ENCODE measurements around the gene PARD3B. TPM values are rescaled to one million over a fixed set of nuclear protein-coding genes. Genes with fewer than 3 reads are reported as not detected.

Gene PARD3B
- total RNA-seq, 1 experiment from 2014 or later, result 2.0 TPM

DNA sequence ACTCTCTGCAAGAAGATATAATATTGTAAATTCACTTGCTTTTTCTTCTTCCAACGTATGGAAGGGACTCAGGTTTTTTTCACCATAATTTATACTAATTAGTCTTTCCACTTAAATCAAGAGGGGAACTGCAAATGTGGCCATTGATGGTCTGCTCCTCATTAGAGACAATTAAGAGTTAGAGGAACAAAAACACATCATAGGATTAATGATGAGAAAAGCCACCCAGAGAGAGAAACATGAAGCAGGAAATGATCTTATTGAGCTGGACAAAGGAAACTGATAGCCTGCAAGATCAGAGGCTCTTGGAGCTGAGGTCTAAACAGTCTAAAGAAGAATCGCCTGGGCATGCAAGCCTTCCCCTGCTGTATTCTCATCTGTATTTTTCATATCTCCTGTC is 985.8 kb downstream of the PARD3B start:
- H3K4me1 ChIP-seq (ENCODE audit: control insufficient read depth in 1 of 2, insufficient read depth in 2 of 2, low read length in 2 of 2), result no peaks in the 10 kb centered on the region
- H4K20me1 ChIP-seq (ENCODE audit: insufficient read depth), result no peaks in the 10 kb centered on the region
- H3K36me3 ChIP-seq (ENCODE audit: control insufficient read depth in 1 of 2, insufficient read depth in 2 of 2, low read length in 2 of 2), result no peaks in the 10 kb centered on the region
- RAD21 ChIA-PET (ENCODE audit: low non-redundant PET in 1 of 2, low total read pairs in 2 of 2, uncharacterized antibody in 2 of 2, unreplicated experiment in 2 of 2), result no interaction called here
- no peaks in the 10 kb centered on the region for H3K9me3 ChIP-seq (ENCODE audit: control insufficient read depth in 1 of 2, insufficient read depth in 1 of 2, low read depth in 1 of 2, low read length in 2 of 2)
- CTCF ChIA-PET, result no interaction called here
- no peaks in the 10 kb centered on the region for H3K79me2 ChIP-seq (ENCODE audit: insufficient read depth, low read length)
- no TSS peak for BruUV-seq (replicated peaks)
- no peak overlapping the region for H3K4me2 ChIP-seq (ENCODE audit: low read length)
- no peak overlapping the region for H3K27ac ChIP-seq (ENCODE audit: low read depth, low read length)
- no peak overlapping the region for H2AFZ ChIP-seq (ENCODE audit: low read depth, low read length, poor library complexity, severe bottlenecking)
- H3K9me2 ChIP-seq (ENCODE audit: insufficient read depth), result no peaks in the 10 kb centered on the region
- no peak overlapping the region for H3K9ac ChIP-seq (ENCODE audit: low read length)
- no peak overlapping the region for H3K4me3 ChIP-seq (replicated peaks in 1 of 2; ENCODE audit: low read depth in 1 of 2, low read length in 2 of 2)
- TF ChIP-seq TCF7L2 (IDR thresholded peaks at IDR 0.05; ENCODE audit: borderline replicate concordance, extremely low read depth, insufficient read depth, insufficient read length) (no peak), CBX3 (IDR thresholded peaks at IDR 0.05; ENCODE audit: low read depth) (no peak), CTCF (IDR thresholded peaks at IDR 0.05 in 2 of 3, conservative IDR thresholded peaks at IDR 0.05 in 1 of 3; ENCODE audit: borderline replicate concordance in 1 of 3, insufficient read depth in 1 of 3, low read depth in 2 of 3, low read length in 2 of 3) (no peak), CEBPB (IDR thresholded peaks at IDR 0.05; ENCODE audit: low read depth) (no peak), SRF (IDR thresholded peaks at IDR 0.05; ENCODE audit: low read depth) (no peak), POLR2A (IDR thresholded peaks at IDR 0.05; ENCODE audit: borderline replicate concordance, extremely low read depth, insufficient read depth, insufficient read length) (no peak), ELF1 (IDR thresholded peaks at IDR 0.05; ENCODE audit: borderline replicate concordance, low read depth) (no peak), ATF3 (IDR thresholded peaks at IDR 0.05) (no peak), EZH2phosphoT487 (IDR thresholded peaks at IDR 0.05; ENCODE audit: borderline replicate concordance) (no peak), EZH2 (IDR thresholded peaks at IDR 0.05) (no peak), RAD21 (IDR thresholded peaks at IDR 0.05; ENCODE audit: low read depth) (no peak)
- TF ChIP-seq, protein P1, sequence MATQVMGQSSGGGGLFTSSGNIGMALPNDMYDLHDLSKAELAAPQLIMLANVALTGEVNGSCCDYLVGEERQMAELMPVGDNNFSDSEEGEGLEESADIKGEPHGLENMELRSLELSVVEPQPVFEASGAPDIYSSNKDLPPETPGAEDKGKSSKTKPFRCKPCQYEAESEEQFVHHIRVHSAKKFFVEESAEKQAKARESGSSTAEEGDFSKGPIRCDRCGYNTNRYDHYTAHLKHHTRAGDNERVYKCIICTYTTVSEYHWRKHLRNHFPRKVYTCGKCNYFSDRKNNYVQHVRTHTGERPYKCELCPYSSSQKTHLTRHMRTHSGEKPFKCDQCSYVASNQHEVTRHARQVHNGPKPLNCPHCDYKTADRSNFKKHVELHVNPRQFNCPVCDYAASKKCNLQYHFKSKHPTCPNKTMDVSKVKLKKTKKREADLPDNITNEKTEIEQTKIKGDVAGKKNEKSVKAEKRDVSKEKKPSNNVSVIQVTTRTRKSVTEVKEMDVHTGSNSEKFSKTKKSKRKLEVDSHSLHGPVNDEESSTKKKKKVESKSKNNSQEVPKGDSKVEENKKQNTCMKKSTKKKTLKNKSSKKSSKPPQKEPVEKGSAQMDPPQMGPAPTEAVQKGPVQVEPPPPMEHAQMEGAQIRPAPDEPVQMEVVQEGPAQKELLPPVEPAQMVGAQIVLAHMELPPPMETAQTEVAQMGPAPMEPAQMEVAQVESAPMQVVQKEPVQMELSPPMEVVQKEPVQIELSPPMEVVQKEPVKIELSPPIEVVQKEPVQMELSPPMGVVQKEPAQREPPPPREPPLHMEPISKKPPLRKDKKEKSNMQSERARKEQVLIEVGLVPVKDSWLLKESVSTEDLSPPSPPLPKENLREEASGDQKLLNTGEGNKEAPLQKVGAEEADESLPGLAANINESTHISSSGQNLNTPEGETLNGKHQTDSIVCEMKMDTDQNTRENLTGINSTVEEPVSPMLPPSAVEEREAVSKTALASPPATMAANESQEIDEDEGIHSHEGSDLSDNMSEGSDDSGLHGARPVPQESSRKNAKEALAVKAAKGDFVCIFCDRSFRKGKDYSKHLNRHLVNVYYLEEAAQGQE (IDR thresholded peaks at IDR 0.05; ENCODE audit: low read depth), result no peak
- TF ChIP-seq, protein P2, sequence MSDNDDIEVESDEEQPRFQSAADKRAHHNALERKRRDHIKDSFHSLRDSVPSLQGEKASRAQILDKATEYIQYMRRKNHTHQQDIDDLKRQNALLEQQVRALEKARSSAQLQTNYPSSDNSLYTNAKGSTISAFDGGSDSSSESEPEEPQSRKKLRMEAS (IDR thresholded peaks at IDR 0.05), result no peak
- ATAC-seq (no peak), DNase-seq (ENCODE audit: low read depth, low spot score) (no peak)
- POLR2A ChIA-PET, result no interaction called here
- intact Hi-C loops (cut with micrococcal nuclease), result no loop called here
- H3K27me3 ChIP-seq (ENCODE audit: insufficient read depth, low read length), result peaks cover 19% of the 10 kb centered on the region
